ENCODE data around the gene ELP4. TPM values are rescaled to one million over a fixed set of nuclear protein-coding genes. Genes with fewer than 3 reads are reported as not detected.

ELP4 gene
- polyA plus RNA-seq, 3 donors = 6.0 to 17.8 (median 16.4) TPM

- Histone ChIP-seq H3K9ac (ENCODE audit: insufficient read depth, low read length, poor library complexity, severe bottlenecking) (no peak overlapping the region), H3K27me3 (ENCODE audit: control insufficient read depth in 2 of 2, insufficient read depth in 2 of 2, low read length in 2 of 2) (peaks cover 70 to 84% of the 10 kb centered on the region in 2 donors), H3K4me2 (replicated peaks; ENCODE audit: extremely low read depth, low read length, poor library complexity, severe bottlenecking) (no peak overlapping the region), H3K79me2 (ENCODE audit: insufficient read depth, low read length) (no peaks in the 10 kb centered on the region), H3K4me3 (replicated peaks in 1 of 3; ENCODE audit: low read depth in 2 of 3, low read length in 3 of 3) (no peak overlapping the region), H2AFZ (ENCODE audit: insufficient read depth, low read depth, low read length, poor library complexity, severe bottlenecking) (no peak overlapping the region), H3K27ac (ENCODE audit: low read depth in 1 of 2, low read length in 2 of 2) (no peak overlapping the region), H3K36me3 (replicated peaks in 1 of 2; ENCODE audit: control insufficient read depth in 1 of 2, insufficient read depth in 2 of 2, low read length in 2 of 2) (no peaks in the 10 kb centered on the region), H3K9me3 (replicated peaks in 1 of 2; ENCODE audit: control insufficient read depth in 1 of 2, insufficient read depth in 1 of 2, low read length in 2 of 2) (peaks cover 0 to 23% of the 10 kb centered on the region in 2 donors), H3K4me1 (ENCODE audit: control insufficient read depth in 1 of 2, insufficient read depth in 2 of 2, low read length in 2 of 2) (peaks cover 0 to 10% of the 10 kb centered on the region in 2 donors), H4K20me1 (ENCODE audit: insufficient read depth, low read length) (no peaks in the 10 kb centered on the region)
- Mint-ChIP-seq H3K27me3 (ENCODE audit: low read depth in 3 of 3) (peaks cover 73 to 86% (median 74%) of the 10 kb centered on the region in 3 donors), H3K36me3 (peaks cover 0 to 13% of the 10 kb centered on the region in 2 donors), H3K4me3 (peak overlapping the region in 1 of 2 donors; percentile 53), H3K9me3 (peaks cover 0 to 23% (median 17%) of the 10 kb centered on the region in 7 donors), H3K27ac (peak overlapping the region in 2 of 7 donors; percentile 21 to 33), H3K4me1 (peaks cover 15% of the 10 kb centered on the region)
- 43% methylated on average over 16 of the region's 22 CpGs for WGBS (ENCODE audit: insufficient coverage)
- no peak for DNase-seq
- intact Hi-C loops (cut with micrococcal nuclease) = no loop called here
- no peak for TF ChIP-seq CTCF (IDR thresholded peaks at IDR 0.05)
These were observed 286.3 kb downstream of the ELP4 start for GRCh38 chr11:31795706-31796498.

- no peak for TF ChIP-seq CTCF (IDR thresholded peaks at IDR 0.05)
- intact Hi-C loops (cut with micrococcal nuclease) = no loop called here
- H3K9me3 ChIP-seq (replicated peaks in 1 of 2; ENCODE audit: control insufficient read depth in 1 of 2, insufficient read depth in 1 of 2, low read length in 2 of 2) = peaks cover 0 to 31% of the 10 kb centered on the region in 2 donors
- no peak overlapping the region for H3K27ac ChIP-seq (ENCODE audit: low read depth in 1 of 2, low read length in 2 of 2)
- H3K36me3 ChIP-seq (replicated peaks in 1 of 2; ENCODE audit: control insufficient read depth in 1 of 2, insufficient read depth in 2 of 2, low read length in 2 of 2) = no peaks in the 10 kb centered on the region
- no peak overlapping the region for H3K4me2 ChIP-seq (replicated peaks; ENCODE audit: extremely low read depth, low read length, poor library complexity, severe bottlenecking)
- 6% methylated on average over 6 of the region's 19 CpGs for WGBS (ENCODE audit: insufficient coverage)
- peaks cover 75 to 91% of the 10 kb centered on the region in 2 donors for H3K27me3 ChIP-seq (ENCODE audit: control insufficient read depth in 2 of 2, insufficient read depth in 2 of 2, low read length in 2 of 2)
- Mint-ChIP-seq H3K4me1 (peaks cover 15% of the 10 kb centered on the region), H3K27ac (no peak overlapping the region), H3K27me3 (ENCODE audit: low read depth in 3 of 3) (peaks cover 80 to 88% (median 81%) of the 10 kb centered on the region in 3 donors), H3K36me3 (peaks cover 0 to 16% of the 10 kb centered on the region in 2 donors), H3K4me3 (peak overlapping the region in 1 of 2 donors; percentile 83), H3K9me3 (peaks cover 0 to 26% (median 21%) of the 10 kb centered on the region in 7 donors)
- no peak overlapping the region for H2AFZ ChIP-seq (ENCODE audit: insufficient read depth, low read depth, low read length, poor library complexity, severe bottlenecking)
- H4K20me1 ChIP-seq (ENCODE audit: insufficient read depth, low read length) = no peaks in the 10 kb centered on the region
- H3K79me2 ChIP-seq (ENCODE audit: insufficient read depth, low read length) = no peaks in the 10 kb centered on the region
- no peak overlapping the region for H3K4me3 ChIP-seq (replicated peaks in 1 of 3; ENCODE audit: low read depth in 2 of 3, low read length in 3 of 3)
- DNase-seq = no peak
- H3K4me1 ChIP-seq (ENCODE audit: control insufficient read depth in 1 of 2, insufficient read depth in 2 of 2, low read length in 2 of 2) = peaks cover 0 to 10% of the 10 kb centered on the region in 2 donors
- H3K9ac ChIP-seq (ENCODE audit: insufficient read depth, low read length, poor library complexity, severe bottlenecking) = no peak overlapping the region
These were observed 287.1 kb downstream of the ELP4 start for GRCh38 chr11:31796499-31797189.

Measured in CD14-positive monocyte (primary cell).